ENCODE data around the gene FHIT.

- TF ChIP-seq GATA2 (IDR thresholded peaks at IDR 0.05; ENCODE audit: low read depth, low read length) (no peak), GATA3 (IDR thresholded peaks at IDR 0.05; ENCODE audit: low read depth, low read length) (no peak)
These were observed 1240.5 kb downstream of the FHIT start for GRCh38 chr3:60010781-60011180.

Measured in SH-SY5Y (cell line).